Gastrocnemius medialis (tissue), 4 donors: ENCODE data around the gene PCDHGA11.

Source experiments
- CTCF ChIP-seq, 5 experiments: fragments of 450-650 bp in 3 of 5; fragments of 200-600 bp in 2 of 5; sonication (generic) in 2 of 5; IDR thresholded peaks in 4 of 5; conservative IDR thresholded peaks in 1 of 5; 1 replicate in 4 of 5; 2 replicates in 1 of 5; pipeline ENCODE4 v1.5.1; 2016 to 2019; ENCODE audit warnings: antibody characterized with exemption in 5 of 5, mild to moderate bottlenecking in 3 of 5, moderate library complexity in 3 of 5
- POLR2A ChIP-seq, 2 donors: fragments of 450-650 bp; IDR thresholded peaks; one replicate each; pipeline ENCODE4 v1.6.1; 2017; ENCODE audit warnings: antibody characterized with exemption in 2 of 2, mild to moderate bottlenecking in 2 of 2, moderate library complexity in 2 of 2

DNA sequence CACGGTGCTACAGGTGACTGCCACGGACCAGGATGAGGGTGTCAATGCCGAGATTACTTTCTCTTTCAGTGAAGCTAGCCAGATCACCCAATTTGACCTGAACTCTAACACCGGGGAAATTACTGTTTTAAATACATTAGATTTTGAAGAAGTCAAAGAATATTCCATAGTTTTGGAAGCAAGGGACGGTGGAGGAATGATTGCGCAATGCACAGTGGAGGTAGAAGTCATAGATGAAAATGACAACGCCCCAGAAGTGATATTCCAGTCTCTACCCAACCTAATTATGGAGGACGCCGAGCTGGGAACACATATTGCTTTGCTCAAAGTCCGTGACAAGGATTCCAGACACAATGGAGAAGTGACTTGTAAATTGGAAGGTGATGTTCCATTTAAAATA is 32.2 kb upstream of the PCDHGA11 start:
- TF ChIP-seq CTCF (IDR thresholded peaks at IDR 0.05 in 4 of 5, conservative IDR thresholded peaks at IDR 0.05 in 1 of 5) (no peak), POLR2A (IDR thresholded peaks at IDR 0.05) (no peak)
